ENCODE results near the gene KISS1. TPM values are rescaled to one million over a fixed set of nuclear protein-coding genes. Genes with fewer than 3 reads are reported as not detected.

Gene KISS1
- total and polyA plus RNA-seq, 2 of the 4 experiments (the other 2 are of a cell fraction), result 11.7 to 27.3 TPM

Other genes with a start within 250 kb of the KISS1 start
- gene SOX13, start 123.4 kb downstream of the KISS1 start, total RNA-seq (2012; rRNA removed), result 0.54 and 0.56 TPM in 2 replicates
- gene SOX13, start 123.4 kb downstream of the KISS1 start, polyA plus RNA-seq (2012; rRNA removed), result 3.5 TPM in 2 replicates
- 24.7 and 26.0 TPM in 2 replicates for gene ETNK2, start 44.4 kb downstream of the KISS1 start, total RNA-seq (2012; rRNA removed)
- gene ETNK2, start 44.4 kb downstream of the KISS1 start, polyA plus RNA-seq (2012; rRNA removed), result 17.8 and 18.9 TPM in 2 replicates
- gene REN, start 30.2 kb downstream of the KISS1 start, total RNA-seq (2012; rRNA removed), result 0.28 and 0.54 TPM in 2 replicates
- 1.1 and 1.2 TPM in 2 replicates for gene REN, start 30.2 kb downstream of the KISS1 start, polyA plus RNA-seq (2012; rRNA removed)
- gene GOLT1A, start 17.5 kb upstream of the KISS1 start, total RNA-seq (2012; rRNA removed), result not detected in 2 replicates
- 0.32 TPM in 1 of 2 replicates, not detected in the other for gene GOLT1A, start 17.5 kb upstream of the KISS1 start, polyA plus RNA-seq (2012; rRNA removed)
- gene PLEKHA6, start 163.4 kb upstream of the KISS1 start, total RNA-seq (2012; rRNA removed), result 5.0 and 8.2 TPM in 2 replicates
- gene PLEKHA6, start 163.4 kb upstream of the KISS1 start, polyA plus RNA-seq (2012; rRNA removed), result 19.9 and 20.6 TPM in 2 replicates
- 14.9 and 20.3 TPM in 2 replicates for gene PPP1R15B, start 215.3 kb upstream of the KISS1 start, total RNA-seq (2012; rRNA removed)
- gene PPP1R15B, start 215.3 kb upstream of the KISS1 start, polyA plus RNA-seq (2012; rRNA removed), result 14.4 and 15.0 TPM in 2 replicates

Measured in IMR-90 (cell line).